ENCODE results near the gene ITGA2. TPM values are rescaled to one million over a fixed set of nuclear protein-coding genes. Genes with fewer than 3 reads are reported as not detected.
"Not testable (repeated sequence)": the region's sequence is repeated elsewhere in the genome, so short reads cannot be mapped to it uniquely, and the experiment has no call there.

The ITGA2 gene
- total RNA-seq, 1 donor from 2014 or later: 5.5 TPM

DNA sequence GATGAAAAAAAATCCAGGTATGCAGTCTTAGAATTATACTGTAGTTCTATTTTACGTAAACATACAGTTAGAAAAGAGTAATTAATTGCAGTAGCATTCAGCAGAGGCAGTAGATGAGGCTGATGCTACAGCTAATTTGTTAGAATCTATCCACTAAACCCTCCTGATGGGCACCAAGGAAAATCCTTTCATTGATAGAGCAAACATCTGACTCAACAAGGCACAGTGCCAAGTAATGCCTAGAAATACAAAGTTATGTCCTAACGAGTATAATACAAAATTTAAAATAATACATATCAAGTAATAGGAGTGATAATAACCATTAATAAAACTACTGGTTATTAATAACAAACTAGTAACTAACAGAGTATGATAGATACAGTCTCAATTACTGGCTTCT, 111.5 kb downstream of the ITGA2 start:
- no peak for DNase-seq

DNA sequence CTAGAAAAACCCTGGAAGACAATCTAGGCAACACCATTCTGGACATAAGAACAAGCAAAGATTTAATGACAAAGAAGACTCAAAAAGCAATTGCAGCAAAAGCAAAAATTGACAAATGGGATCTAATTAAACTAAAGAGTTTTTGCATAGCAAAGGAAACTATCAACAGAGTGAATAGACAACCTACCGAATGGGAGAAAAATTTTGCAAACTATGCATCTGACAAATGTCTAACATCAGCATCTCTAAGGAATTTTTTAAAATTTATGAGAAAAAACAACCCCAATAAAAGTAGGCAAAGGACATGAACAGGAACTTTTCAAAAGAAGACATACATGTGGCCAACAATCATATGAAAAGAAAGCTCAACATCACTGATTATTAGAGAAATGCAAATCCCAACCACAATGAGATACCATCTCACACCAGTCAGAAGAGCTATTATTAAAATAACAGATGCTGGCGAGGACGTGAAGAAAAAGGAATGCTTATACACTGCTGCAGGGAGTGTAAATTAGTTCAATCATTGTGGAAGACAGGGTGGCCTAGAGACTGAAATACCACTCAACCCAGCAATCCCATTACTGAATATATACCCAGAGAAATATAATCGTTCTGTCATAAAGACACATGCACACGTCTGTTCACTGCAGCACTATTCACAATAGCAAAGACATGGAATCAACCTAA, 116.6 kb downstream of the ITGA2 start:
- DNase-seq: no peak

DNA sequence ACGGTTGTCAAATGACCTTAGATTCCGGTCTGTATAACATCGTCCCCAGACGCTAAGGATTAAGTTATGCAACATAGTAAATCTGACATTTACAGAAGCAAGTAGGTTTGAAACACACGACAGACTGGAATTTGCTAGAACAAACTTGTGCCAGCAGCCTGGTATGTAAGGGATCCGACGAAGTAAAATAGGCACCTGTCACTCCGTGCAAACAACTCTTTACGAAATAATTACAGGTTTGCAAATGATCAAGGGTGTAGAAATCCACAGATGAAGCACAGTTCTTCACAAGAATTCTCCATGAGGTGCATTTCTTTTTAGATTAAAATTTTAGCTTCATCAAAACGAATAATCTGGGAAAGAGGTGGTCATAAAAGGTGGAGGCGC, 119.9 kb downstream of the ITGA2 start:
- no peak for DNase-seq

GRCh38 chr5:53109443-53110127, 120.4 kb downstream of the ITGA2 start, which contains the start of gene MOCS2:
Gene MOCS2, minus strand, starts transcription at chr5:53109757. Its CDS starts 2,583 bp downstream, at chr5:53107174.
- peak; percentile 78 for DNase-seq

- DNase-seq: no peak
Measured at GRCh38 chr5:53110156-53110555, 121.0 kb downstream of the ITGA2 start.

GRCh38 chr5:53111139-53111538, 122.0 kb downstream of the ITGA2 start:
- DNase-seq: no peak

- DNase-seq: not testable (repeated sequence)
Measured at GRCh38 chr5:53112307-53112706, 123.2 kb downstream of the ITGA2 start.

DNA sequence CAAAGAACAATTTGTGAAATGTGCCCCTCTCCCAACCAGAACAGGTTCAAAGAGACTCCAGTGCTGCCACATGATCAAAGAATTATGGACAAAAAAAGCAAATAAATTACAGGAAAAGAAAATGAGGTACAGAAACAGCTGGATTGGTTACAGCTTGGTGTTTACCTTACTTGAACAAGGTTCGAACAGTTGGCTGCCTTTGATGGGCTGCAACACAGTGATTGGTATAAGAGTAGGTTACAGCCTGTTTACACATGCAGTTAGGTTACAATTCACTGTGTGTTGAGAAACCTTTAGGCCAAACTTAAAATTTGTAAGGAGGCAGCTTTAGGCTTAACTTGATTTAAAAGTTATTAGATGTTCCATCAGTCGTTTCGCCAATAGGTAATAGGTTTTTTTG, 123.8 kb downstream of the ITGA2 start:
- DNase-seq: no peak

DNA sequence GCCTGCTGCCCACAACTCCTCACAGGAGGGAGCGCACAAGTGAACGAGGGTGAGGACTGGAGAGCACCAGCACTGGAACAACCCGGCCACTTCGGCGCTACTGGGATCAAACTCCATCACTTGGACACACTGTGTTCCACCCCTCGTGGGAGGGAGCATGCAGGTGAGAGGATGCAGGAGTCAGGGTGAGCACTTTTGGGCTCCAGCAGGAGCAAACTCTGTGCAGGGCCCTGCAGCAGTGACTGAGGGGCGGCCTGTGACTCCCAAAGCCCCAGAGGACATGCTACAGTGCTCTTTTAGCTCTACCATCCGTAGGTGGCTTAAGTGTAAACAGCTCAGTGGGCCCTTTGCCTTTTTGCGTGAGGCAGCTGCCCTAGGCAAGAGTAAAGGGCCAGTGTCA, 124.8 kb downstream of the ITGA2 start:
- no peak for DNase-seq

DNA sequence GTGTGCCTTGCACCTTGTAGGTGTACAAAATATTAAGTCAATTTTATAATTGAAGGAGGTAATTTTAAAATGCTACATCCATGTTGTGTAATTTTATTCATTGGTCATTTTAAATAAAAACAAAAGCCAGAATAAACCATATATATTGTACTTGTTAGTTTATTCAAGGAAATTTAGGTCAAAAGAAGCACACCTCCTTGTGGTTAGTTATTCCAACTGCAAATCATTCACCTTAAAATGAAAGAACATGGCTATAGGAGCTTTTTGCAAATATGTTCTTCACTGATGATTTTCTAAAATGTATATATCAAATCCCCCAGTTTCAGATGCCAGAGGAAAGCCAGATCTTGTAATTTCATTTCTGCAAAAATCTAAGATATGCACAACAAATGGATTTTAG, 125.8 kb downstream of the ITGA2 start:
- DNase-seq: no peak

DNA sequence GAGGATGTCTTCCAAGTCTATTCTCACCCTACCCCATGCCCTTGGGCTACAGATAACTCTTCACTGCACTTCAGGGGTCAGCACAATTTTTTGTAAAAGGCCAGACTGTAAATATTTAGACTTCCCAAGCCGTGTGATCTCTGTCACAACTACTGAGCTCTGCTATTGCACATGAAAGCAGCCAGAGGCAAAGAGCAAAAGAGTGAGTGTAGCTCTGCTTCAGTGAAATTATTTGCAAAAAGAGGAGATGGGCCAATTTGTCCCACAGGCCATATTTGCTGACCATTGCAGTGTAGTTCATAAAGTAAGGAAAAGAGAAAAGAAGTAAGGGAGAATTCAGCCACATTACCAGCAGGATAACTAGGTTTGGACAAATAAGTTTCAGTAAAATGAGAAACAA, 127.4 kb downstream of the ITGA2 start:
- DNase-seq: no peak

DNA sequence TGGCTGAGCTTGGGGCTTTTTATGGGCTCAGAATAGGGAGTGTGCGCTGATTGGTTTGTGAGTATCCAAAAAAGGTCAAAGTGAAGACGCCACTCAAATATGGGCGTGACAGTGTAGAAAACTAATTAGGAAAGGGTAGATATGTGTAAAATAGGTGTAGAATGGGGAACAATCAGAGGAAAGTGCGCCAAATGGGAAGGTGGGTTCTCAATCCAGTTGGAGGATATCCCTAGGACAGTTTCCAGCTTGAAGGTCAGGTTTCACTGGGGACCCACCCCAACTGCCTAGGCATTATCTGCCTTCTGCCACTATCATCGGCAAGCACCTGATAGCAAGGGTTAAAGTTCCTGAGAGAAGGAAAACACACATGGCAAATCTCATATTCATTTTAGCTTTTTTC, 129.7 kb downstream of the ITGA2 start:
- DNase-seq: no peak

DNA sequence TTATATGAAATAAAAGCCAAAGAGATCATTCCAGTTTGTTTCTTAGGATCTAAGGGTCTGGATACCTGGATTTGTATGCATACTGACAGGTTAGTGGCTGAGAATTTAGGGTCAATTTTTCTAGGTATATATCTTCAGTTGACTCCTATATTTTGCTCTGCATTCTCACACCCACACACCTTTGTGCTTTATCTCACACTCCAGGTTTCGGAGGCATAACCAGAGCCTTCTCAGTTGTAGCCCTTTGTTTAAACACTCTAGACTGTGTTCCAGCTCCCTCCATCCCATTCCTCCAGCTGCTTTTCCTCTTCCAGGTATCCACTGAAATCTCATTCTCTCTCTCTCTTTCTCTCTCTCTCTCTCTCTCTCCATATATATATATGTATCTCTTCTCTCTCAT, 131.0 kb downstream of the ITGA2 start:
- DNase-seq: no peak

DNA sequence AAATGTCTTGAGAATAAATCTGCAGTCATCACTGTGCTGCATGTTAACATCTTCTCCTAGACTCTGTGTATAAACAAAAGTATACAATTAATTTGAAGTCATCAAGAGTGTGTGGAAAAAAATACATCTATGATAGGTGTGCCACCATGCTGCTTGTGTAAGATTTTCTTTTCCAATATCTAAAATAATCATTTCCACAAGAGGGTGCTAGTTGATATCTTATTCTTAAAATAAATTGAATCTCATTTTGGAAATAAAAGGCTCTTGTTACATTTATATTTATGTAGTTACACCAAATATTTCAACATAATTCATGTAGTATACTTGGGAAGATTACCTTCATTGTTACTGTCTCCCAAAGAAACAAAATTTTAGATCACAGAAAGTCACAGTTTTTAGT, 134.6 kb downstream of the ITGA2 start:
- no peak for DNase-seq

DNA sequence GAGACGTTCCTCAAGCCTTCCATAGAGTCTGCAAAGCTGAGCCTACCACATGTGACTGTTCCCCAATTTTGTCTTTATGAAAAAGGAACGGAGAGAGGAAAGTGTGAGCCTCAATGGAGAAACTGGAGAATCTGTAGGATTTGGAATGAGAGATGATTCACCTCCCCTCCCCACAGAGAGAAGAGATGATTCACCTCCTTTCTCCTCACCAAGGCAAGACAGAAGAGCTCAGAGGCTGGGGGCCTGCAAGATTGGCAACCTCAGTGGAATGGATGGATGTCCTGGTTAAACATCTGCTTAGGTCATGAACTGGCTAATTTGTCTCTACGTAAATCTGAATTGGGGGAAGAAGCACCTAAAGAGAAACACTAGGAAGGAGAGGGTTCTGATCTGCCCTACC, 137.4 kb downstream of the ITGA2 start:
- DNase-seq: no peak

DNA sequence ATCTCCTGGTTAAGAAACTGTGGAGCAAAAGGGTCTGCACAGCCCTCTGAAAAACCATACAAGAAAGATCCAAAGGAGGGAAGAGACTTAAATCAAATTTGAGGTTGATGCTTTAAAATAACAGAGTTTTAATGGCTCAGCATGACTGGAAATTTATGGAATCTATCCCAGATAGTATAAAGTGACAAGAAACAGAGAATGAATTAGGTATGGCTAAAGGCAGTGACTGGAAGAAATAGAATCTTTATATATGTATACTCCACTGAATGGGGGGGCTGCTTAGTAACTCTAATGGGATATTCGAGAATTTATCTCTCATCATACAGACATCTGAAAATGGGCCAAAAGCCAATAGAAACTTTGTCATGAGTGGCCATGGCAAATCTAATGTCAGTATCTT, 138.0 kb downstream of the ITGA2 start:
- no peak for DNase-seq

- no peak for DNase-seq
Measured at GRCh38 chr5:53128481-53128880, 139.3 kb downstream of the ITGA2 start.

DNA sequence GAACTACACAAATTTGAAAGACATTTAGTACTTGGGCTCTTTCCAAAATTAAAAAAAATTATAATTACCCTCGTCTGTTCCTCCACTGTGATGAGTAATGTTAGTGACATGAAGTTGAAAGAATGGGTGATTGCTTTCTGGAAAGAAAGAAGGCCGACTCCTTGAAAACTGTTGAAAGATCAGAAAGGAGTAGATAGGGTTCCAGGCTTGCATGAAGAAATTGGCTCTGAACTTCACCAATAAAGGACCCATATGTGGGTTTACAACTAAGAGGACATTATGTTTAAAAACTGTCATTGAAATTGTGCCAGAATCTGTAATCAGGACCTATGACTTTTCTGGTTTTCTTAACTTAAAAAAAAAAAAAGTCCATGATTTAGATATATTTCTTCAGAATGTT, 141.1 kb downstream of the ITGA2 start:
- DNase-seq: no peak

DNA sequence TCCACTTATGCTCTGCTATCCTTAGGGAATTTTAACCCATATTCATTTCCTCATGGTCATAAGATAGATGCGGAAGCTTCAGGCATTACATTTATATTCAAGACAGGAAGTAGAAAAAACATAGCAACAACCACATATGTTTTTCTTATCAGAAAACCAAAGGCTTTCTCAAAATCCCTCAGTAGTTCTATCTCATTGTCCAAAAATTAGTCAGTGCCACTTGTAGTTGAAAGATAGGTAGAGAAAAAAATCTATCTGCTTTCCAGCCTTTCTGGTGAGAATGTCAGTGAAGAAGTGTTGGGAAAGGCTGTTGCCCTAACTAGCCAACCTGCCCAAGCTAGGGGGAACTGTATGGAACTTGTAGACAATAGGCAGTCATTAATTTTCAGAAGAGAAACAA, 143.9 kb downstream of the ITGA2 start:
- no peak for DNase-seq

Other genes starting within 250 kb of the ITGA2 start
- 7.2 TPM for gene ITGA1, start 201.4 kb upstream of the ITGA2 start, total RNA-seq
- 36.2 TPM for gene PELO, start 201.4 kb upstream of the ITGA2 start, total RNA-seq
- 43.5 TPM for gene MOCS2, start 120.4 kb downstream of the ITGA2 start, total RNA-seq